Thoracic aorta (tissue), 2 donors: ENCODE measurements around the gene RHBDD2. TPM values are rescaled to one million over a fixed set of nuclear protein-coding genes. Genes with fewer than 3 reads are reported as not detected.

ENCODE experiments used
- ATAC-seq: fragments of 150-250 bp; one replicate; pipeline ENCODE4 v1.8.0; 2017; ENCODE audit warnings: low read depth; ENCODE audit not compliant: insufficient number of reproducible peaks, low FRiP score
- DNase-seq: peaks from one replicate; pipeline ENCODE4 v3.0.0-alpha.2; 2020; ENCODE audit warnings: low spot score
- H3K27ac ChIP-seq, 2 donors: fragments of 200-600 bp; sonication (generic); 1 replicate in 1 of 2; 2 replicates in 1 of 2; pipeline ENCODE4 v1.5.1; 2016; ENCODE audit warnings: mild to moderate bottlenecking in 2 of 2, moderate library complexity in 2 of 2
- H3K27me3 ChIP-seq: fragments of 200-600 bp; sonication (generic); replicated peaks from 2 replicates; pipeline ENCODE4 v1.6.0; 2016; ENCODE audit warnings: mild to moderate bottlenecking; ENCODE audit not compliant: insufficient read depth
- H3K36me3 ChIP-seq: fragments of 200-600 bp; sonication (generic); one replicate; pipeline ENCODE4 v1.5.1; 2016
- H3K4me1 ChIP-seq, 2 donors: fragments of 200-600 bp; sonication (generic); 1 replicate in 1 of 2; 2 replicates in 1 of 2; pipeline versions ENCODE4 v1.5.1 to v1.6.0; 2016; ENCODE audit warnings: low read depth in 2 of 2, mild to moderate bottlenecking in 1 of 2; ENCODE audit not compliant: control insufficient read depth in 1 of 2
- H3K4me3 ChIP-seq: fragments of 200-600 bp; sonication (generic); 2 replicates; pipeline ENCODE4 v1.5.1; 2016; ENCODE audit warnings: mild to moderate bottlenecking
- H3K9me3 ChIP-seq: fragments of 200-600 bp; sonication (generic); 2 replicates; pipeline ENCODE4 v1.5.1; 2016
- total RNA-seq, 2 donors: library from RNA; depleted of rRNA; stranded (reverse); fragments of >200 nt; gene quantifications; one replicate each; pipeline versions ENCODE4 v1.1.0 to v1.2.3, GENCODE V29; 2016
- TF ChIP-seq, protein P1 (sequence below): fragments of 200-600 bp; sonication (generic); IDR thresholded peaks from one replicate; pipeline ENCODE4 v1.5.1; 2019; ENCODE audit warnings: antibody characterized with exemption

RHBDD2 gene
- total RNA-seq, 2 donors from 2014 or later = 36.5 to 52.4 TPM

- Histone ChIP-seq H3K9me3 (no peaks in the 10 kb centered on the region), H3K27ac (no peak overlapping the region), H3K27me3 (no peaks in the 10 kb centered on the region), H3K36me3 (peaks cover 2% of the 10 kb centered on the region), H3K4me1 (peaks cover 0 to 5% of the 10 kb centered on the region in 2 donors), H3K4me3 (no peak overlapping the region)
- TF ChIP-seq, protein P1, sequence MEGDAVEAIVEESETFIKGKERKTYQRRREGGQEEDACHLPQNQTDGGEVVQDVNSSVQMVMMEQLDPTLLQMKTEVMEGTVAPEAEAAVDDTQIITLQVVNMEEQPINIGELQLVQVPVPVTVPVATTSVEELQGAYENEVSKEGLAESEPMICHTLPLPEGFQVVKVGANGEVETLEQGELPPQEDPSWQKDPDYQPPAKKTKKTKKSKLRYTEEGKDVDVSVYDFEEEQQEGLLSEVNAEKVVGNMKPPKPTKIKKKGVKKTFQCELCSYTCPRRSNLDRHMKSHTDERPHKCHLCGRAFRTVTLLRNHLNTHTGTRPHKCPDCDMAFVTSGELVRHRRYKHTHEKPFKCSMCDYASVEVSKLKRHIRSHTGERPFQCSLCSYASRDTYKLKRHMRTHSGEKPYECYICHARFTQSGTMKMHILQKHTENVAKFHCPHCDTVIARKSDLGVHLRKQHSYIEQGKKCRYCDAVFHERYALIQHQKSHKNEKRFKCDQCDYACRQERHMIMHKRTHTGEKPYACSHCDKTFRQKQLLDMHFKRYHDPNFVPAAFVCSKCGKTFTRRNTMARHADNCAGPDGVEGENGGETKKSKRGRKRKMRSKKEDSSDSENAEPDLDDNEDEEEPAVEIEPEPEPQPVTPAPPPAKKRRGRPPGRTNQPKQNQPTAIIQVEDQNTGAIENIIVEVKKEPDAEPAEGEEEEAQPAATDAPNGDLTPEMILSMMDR = no peak
- DNase-seq = no peak
- ATAC-seq = no peak
These were observed 46.1 kb downstream of the RHBDD2 start for GRCh38 chr7:75924889-75925288.

DNA sequence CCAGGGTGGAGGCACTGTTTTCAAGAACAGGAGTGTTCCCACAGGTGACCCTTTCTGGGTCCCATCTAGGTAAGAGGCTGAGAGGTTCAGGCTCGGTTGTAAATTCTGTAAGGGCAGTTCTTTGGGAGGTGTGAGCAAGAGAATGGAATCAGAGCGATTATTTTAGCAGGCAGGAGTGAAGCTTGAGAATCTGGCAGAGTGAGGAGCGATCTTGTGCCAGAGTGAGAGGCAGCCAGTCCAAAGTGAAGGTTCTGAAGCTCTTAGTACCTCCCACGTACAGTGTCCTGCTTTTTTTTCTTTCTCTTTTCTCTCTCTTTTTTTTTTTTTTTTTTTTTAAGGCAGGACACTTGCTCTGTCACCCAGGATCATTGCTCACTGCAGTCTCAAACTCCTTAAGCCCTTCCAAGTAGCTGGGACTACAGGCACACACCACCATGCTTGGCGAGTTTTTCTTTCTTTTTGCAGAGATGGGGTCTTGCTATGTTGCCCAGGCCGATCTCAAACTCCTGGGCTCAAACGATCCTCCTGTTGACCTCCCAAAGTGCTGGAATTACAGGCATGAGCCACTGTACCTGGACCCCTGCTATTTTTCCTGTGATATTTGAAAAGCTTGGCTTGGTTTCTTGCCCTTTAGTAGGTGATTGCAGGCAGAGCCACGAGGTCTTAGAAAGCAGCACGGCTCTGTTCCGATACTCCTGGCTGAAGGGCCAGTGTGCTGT, 47.0 kb downstream of the RHBDD2 start:
- Histone ChIP-seq H3K4me1 (peaks cover 0 to 4% of the 10 kb centered on the region in 2 donors), H3K27ac (no peak overlapping the region), H3K9me3 (no peaks in the 10 kb centered on the region), H3K4me3 (no peak overlapping the region), H3K36me3 (peaks cover 1% of the 10 kb centered on the region), H3K27me3 (no peaks in the 10 kb centered on the region)
- TF ChIP-seq, protein P1 = no peak
- ATAC-seq (no peak), DNase-seq (no peak)

GRCh38 chr7:75928568-75928914, 49.7 kb downstream of the RHBDD2 start:
- ATAC-seq (no peak), DNase-seq (no peak)
- no peaks in the 10 kb centered on the region for H3K27me3 ChIP-seq
- no peak overlapping the region for H3K4me3 ChIP-seq
- TF ChIP-seq, protein P1 = no peak
- H3K27ac ChIP-seq = no peak overlapping the region
- H3K9me3 ChIP-seq = no peaks in the 10 kb centered on the region
- no peaks in the 10 kb centered on the region for H3K36me3 ChIP-seq
- peaks cover 0 to 11% of the 10 kb centered on the region in 2 donors for H3K4me1 ChIP-seq

DNA sequence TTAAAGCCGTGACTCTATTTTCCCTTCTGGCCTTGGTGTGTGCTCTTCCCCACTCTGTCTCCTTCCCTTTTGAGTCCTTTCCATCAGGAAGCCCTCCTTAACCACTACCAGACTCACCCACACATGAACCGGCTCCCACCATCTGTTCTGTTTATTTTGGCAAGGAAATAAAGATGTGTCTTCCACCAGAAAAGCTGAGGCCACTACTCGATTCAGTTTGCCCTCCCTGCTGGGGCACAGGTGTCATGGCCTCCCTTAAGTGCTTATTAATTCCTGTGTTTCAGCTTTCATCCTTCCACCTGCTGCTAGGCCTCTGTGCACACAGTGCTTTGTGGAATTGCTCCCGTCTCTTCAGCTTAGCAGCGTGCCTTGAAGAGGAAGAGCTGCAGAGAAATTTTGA, 52.8 kb downstream of the RHBDD2 start:
- no peak for DNase-seq
- ATAC-seq = no peak
- Histone ChIP-seq H3K4me3 (no peak overlapping the region), H3K27ac (no peak overlapping the region), H3K4me1 (peaks cover 0 to 7% of the 10 kb centered on the region in 2 donors), H3K36me3 (no peaks in the 10 kb centered on the region), H3K9me3 (no peaks in the 10 kb centered on the region), H3K27me3 (no peaks in the 10 kb centered on the region)
- TF ChIP-seq, protein P1 = no peak

DNA sequence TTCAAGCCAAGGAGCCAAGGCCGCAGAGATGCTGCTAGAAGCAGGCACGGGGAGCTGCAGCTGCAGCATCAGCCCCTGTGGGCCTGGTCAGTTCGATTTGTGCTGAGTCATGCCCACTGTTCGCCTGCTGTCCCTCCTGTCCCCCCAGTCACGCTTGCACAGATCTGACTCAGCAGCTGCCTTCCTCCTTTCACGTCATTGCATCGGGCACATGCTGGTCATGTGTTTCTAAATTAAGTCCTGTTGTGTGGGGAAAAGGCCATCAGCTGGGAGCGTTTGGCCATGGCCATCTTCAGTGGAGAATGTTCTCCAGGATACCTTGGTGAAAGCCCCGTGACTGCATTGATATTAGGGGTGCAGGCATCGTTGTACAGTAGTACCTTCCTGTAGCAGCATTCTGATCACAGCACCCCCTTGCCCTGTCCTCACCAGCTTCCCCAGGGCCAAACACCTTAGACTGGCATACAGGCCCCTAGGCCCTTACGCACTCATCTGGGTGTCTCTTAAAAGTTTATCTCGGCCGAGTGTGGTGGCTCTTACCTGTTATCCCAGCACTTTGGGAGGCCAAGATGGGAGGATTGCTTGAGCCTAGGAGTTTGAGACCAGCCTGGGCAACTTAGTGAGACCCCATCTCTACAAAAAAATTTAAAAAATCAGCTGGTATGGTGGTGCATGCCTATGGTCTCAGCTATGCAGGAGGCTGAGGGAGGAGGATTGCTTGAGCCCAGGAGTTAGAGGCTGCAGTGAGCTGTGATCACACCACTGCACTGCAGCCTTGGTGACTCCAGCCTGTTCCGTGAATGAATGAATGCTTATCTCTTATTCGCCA, 59.3 kb downstream of the RHBDD2 start:
- no peak overlapping the region for H3K27ac ChIP-seq

More for the DNA sequence above, 59.3 kb downstream of the RHBDD2 start:
- no peak overlapping the region for H3K4me3 ChIP-seq
- peak; percentile 81 for ATAC-seq
- H3K36me3 ChIP-seq = no peaks in the 10 kb centered on the region
- no peaks in the 10 kb centered on the region for H3K27me3 ChIP-seq
- H3K9me3 ChIP-seq = no peaks in the 10 kb centered on the region
- TF ChIP-seq, protein P1 = no peak
- H3K4me1 ChIP-seq = peaks cover 7 to 11% of the 10 kb centered on the region in 2 donors
- peak; percentile 45 for DNase-seq
